ENCODE results near the gene CD38.

The CD38 gene

DNA sequence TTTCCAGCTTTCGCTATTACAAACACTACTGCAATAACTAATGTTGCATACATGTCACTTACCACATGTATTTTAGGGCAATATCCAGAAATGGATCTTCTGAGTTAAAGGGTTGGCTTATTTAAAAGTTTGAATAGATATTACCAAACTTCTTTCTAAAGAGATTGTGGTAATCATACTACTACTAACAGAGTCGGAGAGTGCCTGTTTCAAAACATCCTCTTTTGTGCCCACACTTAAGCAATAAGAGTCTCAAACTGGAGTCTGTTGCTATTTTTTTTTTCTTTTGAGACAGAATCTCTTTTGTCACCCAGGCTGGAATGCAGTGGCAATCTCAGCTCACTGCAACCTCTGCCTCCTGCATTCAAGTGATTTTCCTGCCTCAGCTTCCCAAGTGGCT, 124.6 kb downstream of the CD38 start:
- no peak for DNase-seq
